KMS-11 (cell line): ENCODE measurements around the gene S100A5.
"Not testable (repeated sequence)": the region's sequence is repeated elsewhere in the genome, so short reads cannot be mapped to it uniquely, and the experiment has no call there.

Experiments used
- H2AFZ ChIP-seq: fragments of 200-600 bp; sonication (generic); 2 replicates; pipeline ENCODE4 v1.6.1; 2016; ENCODE audit warnings: antibody characterized with exemption, mixed run types, low read depth
- H3K27ac ChIP-seq: fragments of 200-600 bp; sonication (generic); 2 replicates; pipeline ENCODE4 v1.6.1; 2016; ENCODE audit warnings: mild to moderate bottlenecking, mixed run types
- H3K27me3 ChIP-seq: fragments of 200-600 bp; sonication (generic); 2 replicates; pipeline ENCODE4 v1.6.1; 2017; ENCODE audit warnings: mild to moderate bottlenecking, low read depth, mixed run types, moderate library complexity; ENCODE audit not compliant: insufficient read depth
- H3K36me3 ChIP-seq: fragments of 200-600 bp; sonication (generic); 2 replicates; pipeline ENCODE4 v1.6.1; 2017; ENCODE audit warnings: mild to moderate bottlenecking, mixed run types; ENCODE audit not compliant: insufficient read depth
- H3K4me1 ChIP-seq: fragments of 200-600 bp; sonication (generic); 2 replicates; pipeline ENCODE4 v1.6.1; 2016; ENCODE audit warnings: mild to moderate bottlenecking, low read depth, mixed run types; ENCODE audit not compliant: poor library complexity, severe bottlenecking
- H3K4me2 ChIP-seq: fragments of 200-600 bp; sonication (generic); 2 replicates; pipeline ENCODE4 v1.7.0; 2016; ENCODE audit warnings: mild to moderate bottlenecking, mixed run types
- H3K4me3 ChIP-seq: fragments of 200-600 bp; sonication (generic); IDR thresholded peaks from 2 replicates; pipeline ENCODE4 v1.6.1; 2017; ENCODE audit warnings: low read depth, low read length, mixed read lengths; ENCODE audit not compliant: insufficient read depth
- H3K79me2 ChIP-seq: fragments of 200-600 bp; sonication (generic); 2 replicates; pipeline ENCODE4 v1.6.1; 2016; ENCODE audit warnings: low read depth, mixed run types; ENCODE audit not compliant: insufficient read depth
- H3K9ac ChIP-seq: fragments of 200-600 bp; sonication (generic); 2 replicates; pipeline ENCODE4 v1.6.1; 2016; ENCODE audit warnings: mild to moderate bottlenecking, mixed run types
- H4K20me1 ChIP-seq: fragments of 200-600 bp; sonication (generic); 2 replicates; pipeline ENCODE4 v1.6.1; 2016; ENCODE audit warnings: mild to moderate bottlenecking, mixed run types; ENCODE audit not compliant: insufficient read depth
- CTCF ChIP-seq: fragments of 200-600 bp; sonication (generic); conservative IDR thresholded peaks from 2 replicates; pipeline ENCODE4 v1.6.1; 2017; ENCODE audit warnings: low read depth, mild to moderate bottlenecking, antibody characterized with exemption, low read length, moderate library complexity, mixed read lengths

S100A5 gene

GRCh38 chr1:153520818-153521476 is 19.8 kb downstream of the S100A5 start:
- Histone ChIP-seq H2AFZ (no peak overlapping the region), H3K79me2 (no peaks in the 10 kb centered on the region), H3K27ac (no peak overlapping the region), H3K4me1 (peaks cover 7% of the 10 kb centered on the region), H4K20me1 (no peaks in the 10 kb centered on the region), H3K9ac (no peak overlapping the region), H3K36me3 (no peaks in the 10 kb centered on the region), H3K4me2 (no peak overlapping the region), H3K27me3 (no peaks in the 10 kb centered on the region), H3K4me3 (no peak overlapping the region)
- no peak for TF ChIP-seq CTCF

- H3K27ac ChIP-seq = not testable (repeated sequence)
Measured at GRCh38 chr1:153520137-153520691, 20.5 kb downstream of the S100A5 start.

GRCh38 chr1:153519242-153519641 is 21.5 kb downstream of the S100A5 start:
- H3K27ac ChIP-seq = no peak overlapping the region
- H3K4me3 ChIP-seq = no peak overlapping the region
- H3K4me1 ChIP-seq = peaks cover 7% of the 10 kb centered on the region
- no peaks in the 10 kb centered on the region for H3K36me3 ChIP-seq
- H3K79me2 ChIP-seq = no peaks in the 10 kb centered on the region
- no peaks in the 10 kb centered on the region for H4K20me1 ChIP-seq
- H2AFZ ChIP-seq = no peak overlapping the region
- no peak for TF ChIP-seq CTCF
- no peaks in the 10 kb centered on the region for H3K27me3 ChIP-seq
- H3K9ac ChIP-seq = no peak overlapping the region
- H3K4me2 ChIP-seq = no peak overlapping the region

More at GRCh38 chr1:153520137-153520691, 20.5 kb downstream of the S100A5 start:
- not testable (repeated sequence) for H3K27me3 ChIP-seq, H4K20me1 ChIP-seq, H3K4me3 ChIP-seq, H3K9ac ChIP-seq, H3K4me2 ChIP-seq, H3K4me1 ChIP-seq, H3K36me3 ChIP-seq, H2AFZ ChIP-seq, H3K79me2 ChIP-seq

- H3K4me1 ChIP-seq = peaks cover 15% of the 10 kb centered on the region
- TF ChIP-seq CTCF = no peak
- no peak overlapping the region for H3K4me3 ChIP-seq
- no peaks in the 10 kb centered on the region for H3K79me2 ChIP-seq
- no peak overlapping the region for H3K9ac ChIP-seq
- no peak overlapping the region for H2AFZ ChIP-seq
- no peaks in the 10 kb centered on the region for H3K27me3 ChIP-seq
- H3K36me3 ChIP-seq = no peaks in the 10 kb centered on the region
- no peak overlapping the region for H3K4me2 ChIP-seq
- no peak overlapping the region for H3K27ac ChIP-seq
- no peaks in the 10 kb centered on the region for H4K20me1 ChIP-seq
Measured at GRCh38 chr1:153515504-153516394, 25.0 kb downstream of the S100A5 start.
